Chondrocyte (in vitro differentiated cells): Measurements from ENCODE around the gene SMC4. TPM values are rescaled to one million over a fixed set of nuclear protein-coding genes. Genes with fewer than 3 reads are reported as not detected.

ENCODE experiments used
- DNase-seq: peaks from one replicate; pipeline ENCODE4 v3.0.0; 2021; ENCODE audit warnings: mixed read lengths, low spot score
- H3K27ac Mint-ChIP-seq: one replicate; pipeline ENCODE4 v1.8.0; 2021; ENCODE audit warnings: mild to moderate bottlenecking, moderate library complexity, mixed read lengths; ENCODE audit not compliant: unreplicated experiment
- H3K27me3 Mint-ChIP-seq: 2 replicates; pipeline ENCODE4 v1.8.0; 2021; ENCODE audit warnings: low read depth, mixed read lengths
- H3K36me3 Mint-ChIP-seq: 2 replicates; pipeline ENCODE4 v1.8.0; 2021; ENCODE audit warnings: low read depth, mixed read lengths
- H3K4me1 Mint-ChIP-seq: 2 replicates; pipeline ENCODE4 v1.8.0; 2021; ENCODE audit warnings: low read depth, mild to moderate bottlenecking, mixed read lengths
- H3K4me3 Mint-ChIP-seq: one replicate; pipeline ENCODE4 v1.8.0; 2021; ENCODE audit warnings: mild to moderate bottlenecking, moderate library complexity, mixed read lengths; ENCODE audit not compliant: unreplicated experiment
- H3K9me3 Mint-ChIP-seq: 2 replicates; pipeline ENCODE4 v1.8.0; 2021; ENCODE audit warnings: low read depth, mixed read lengths
- CTCF ChIP-seq: fragments of 200-600 bp; sonication (generic); IDR thresholded peaks from 2 replicates; pipeline ENCODE4 v1.5.0; 2021; ENCODE audit warnings: antibody characterized with exemption, mild to moderate bottlenecking, moderate library complexity
- total RNA-seq: library from RNA; stranded (reverse); gene quantifications from 3 replicates; pipeline ENCODE4 v1.2.1, GENCODE V29; 2021

The SMC4 gene
- total RNA-seq, 1 donor from 2014 or later = 38.7 TPM

- peaks cover 1% of the 10 kb centered on the region for H3K36me3 Mint-ChIP-seq
- H3K27me3 Mint-ChIP-seq = no peaks in the 10 kb centered on the region
- H3K9me3 Mint-ChIP-seq = no peaks in the 10 kb centered on the region
- H3K4me1 Mint-ChIP-seq = peaks cover 3% of the 10 kb centered on the region
- no peak for DNase-seq
- peak; percentile 98 for TF ChIP-seq CTCF
- H3K4me3 Mint-ChIP-seq = no peak overlapping the region
- H3K27ac Mint-ChIP-seq = no peak overlapping the region
Observed at GRCh38 chr3:160413613-160414248, 14.3 kb downstream of the SMC4 start.

- Mint-ChIP-seq H3K9me3 (no peaks in the 10 kb centered on the region), H3K36me3 (peaks cover 5% of the 10 kb centered on the region), H3K4me3 (no peak overlapping the region), H3K27me3 (no peaks in the 10 kb centered on the region), H3K27ac (no peak overlapping the region), H3K4me1 (peaks cover 3% of the 10 kb centered on the region)
- no peak for DNase-seq
- TF ChIP-seq CTCF = no peak
Observed at GRCh38 chr3:160417311-160417710, 17.9 kb downstream of the SMC4 start.

GRCh38 chr3:160427832-160428424 lies 28.5 kb downstream of the SMC4 start:
- no peak for TF ChIP-seq CTCF
- H3K4me3 Mint-ChIP-seq = no peak overlapping the region
- H3K4me1 Mint-ChIP-seq = no peaks in the 10 kb centered on the region
- H3K9me3 Mint-ChIP-seq = no peaks in the 10 kb centered on the region
- H3K36me3 Mint-ChIP-seq = peaks cover 18% of the 10 kb centered on the region
- no peak overlapping the region for H3K27ac Mint-ChIP-seq
- DNase-seq = no peak
- H3K27me3 Mint-ChIP-seq = no peaks in the 10 kb centered on the region

GRCh38 chr3:160434071-160434470 lies 34.6 kb downstream of the SMC4 start:
- H3K4me3 Mint-ChIP-seq = no peak overlapping the region
- DNase-seq = no peak
- H3K27me3 Mint-ChIP-seq = no peaks in the 10 kb centered on the region

GRCh38 chr3:160435095-160435494 lies 35.6 kb downstream of the SMC4 start:
- no peak overlapping the region for H3K4me3 Mint-ChIP-seq
- H3K36me3 Mint-ChIP-seq = peaks cover 22% of the 10 kb centered on the region
- H3K4me1 Mint-ChIP-seq = peaks cover 11% of the 10 kb centered on the region
- H3K27ac Mint-ChIP-seq = no peak overlapping the region
- no peak for TF ChIP-seq CTCF
- DNase-seq = no peak
- H3K9me3 Mint-ChIP-seq = no peaks in the 10 kb centered on the region
- H3K27me3 Mint-ChIP-seq = no peaks in the 10 kb centered on the region

More at GRCh38 chr3:160434071-160434470, 34.6 kb downstream of the SMC4 start:
- H3K36me3 Mint-ChIP-seq = peaks cover 17% of the 10 kb centered on the region
- H3K9me3 Mint-ChIP-seq = no peaks in the 10 kb centered on the region
- TF ChIP-seq CTCF = no peak
- H3K27ac Mint-ChIP-seq = no peak overlapping the region
- peaks cover 6% of the 10 kb centered on the region for H3K4me1 Mint-ChIP-seq
